ENCODE measurements around the gene VRK1.

DNA sequence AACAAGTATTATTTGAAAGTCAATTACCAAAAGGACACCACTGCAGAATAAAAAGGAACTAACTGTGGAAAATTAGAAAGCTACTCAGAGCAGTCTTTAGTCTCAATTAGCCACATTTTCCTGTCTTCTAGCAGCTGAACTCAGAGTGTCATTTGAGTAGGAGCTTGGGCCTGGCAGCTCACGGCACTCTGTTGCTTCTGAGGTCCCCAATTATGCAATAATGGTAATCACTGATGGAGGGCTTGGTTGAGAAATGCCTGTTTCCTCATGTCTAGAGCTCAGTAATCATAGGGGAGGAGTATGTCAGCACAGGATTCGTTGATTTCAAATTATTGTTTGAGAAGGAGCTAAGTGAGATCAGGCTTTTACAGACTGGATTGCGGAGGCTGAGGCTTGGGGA is 108.6 kb downstream of the VRK1 start:
- no peak for TF ChIP-seq ARNTL (CRISPR knock-in tag; IDR thresholded peaks at IDR 0.05; ENCODE audit: borderline replicate concordance, low read depth)
- TF ChIP-seq BACH2 (CRISPR knock-in tag; IDR thresholded peaks at IDR 0.05; ENCODE audit: borderline replicate concordance) = no peak
- TF ChIP-seq, protein P1, sequence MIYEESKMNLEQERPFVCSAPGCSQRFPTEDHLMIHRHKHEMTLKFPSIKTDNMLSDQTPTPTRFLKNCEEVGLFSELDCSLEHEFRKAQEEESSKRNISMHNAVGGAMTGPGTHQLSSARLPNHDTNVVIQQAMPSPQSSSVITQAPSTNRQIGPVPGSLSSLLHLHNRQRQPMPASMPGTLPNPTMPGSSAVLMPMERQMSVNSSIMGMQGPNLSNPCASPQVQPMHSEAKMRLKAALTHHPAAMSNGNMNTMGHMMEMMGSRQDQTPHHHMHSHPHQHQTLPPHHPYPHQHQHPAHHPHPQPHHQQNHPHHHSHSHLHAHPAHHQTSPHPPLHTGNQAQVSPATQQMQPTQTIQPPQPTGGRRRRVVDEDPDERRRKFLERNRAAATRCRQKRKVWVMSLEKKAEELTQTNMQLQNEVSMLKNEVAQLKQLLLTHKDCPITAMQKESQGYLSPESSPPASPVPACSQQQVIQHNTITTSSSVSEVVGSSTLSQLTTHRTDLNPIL (CRISPR knock-in tag; IDR thresholded peaks at IDR 0.05; ENCODE audit: low read depth) = no peak
- TF ChIP-seq, protein P2, sequence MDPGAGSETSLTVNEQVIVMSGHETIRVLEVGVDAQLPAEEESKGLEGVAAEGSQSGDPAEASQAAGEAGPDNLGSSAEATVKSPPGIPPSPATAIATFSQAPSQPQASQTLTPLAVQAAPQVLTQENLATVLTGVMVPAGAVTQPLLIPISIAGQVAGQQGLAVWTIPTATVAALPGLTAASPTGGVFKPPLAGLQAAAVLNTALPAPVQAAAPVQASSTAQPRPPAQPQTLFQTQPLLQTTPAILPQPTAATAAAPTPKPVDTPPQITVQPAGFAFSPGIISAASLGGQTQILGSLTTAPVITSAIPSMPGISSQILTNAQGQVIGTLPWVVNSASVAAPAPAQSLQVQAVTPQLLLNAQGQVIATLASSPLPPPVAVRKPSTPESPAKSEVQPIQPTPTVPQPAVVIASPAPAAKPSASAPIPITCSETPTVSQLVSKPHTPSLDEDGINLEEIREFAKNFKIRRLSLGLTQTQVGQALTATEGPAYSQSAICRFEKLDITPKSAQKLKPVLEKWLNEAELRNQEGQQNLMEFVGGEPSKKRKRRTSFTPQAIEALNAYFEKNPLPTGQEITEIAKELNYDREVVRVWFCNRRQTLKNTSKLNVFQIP (CRISPR knock-in tag; IDR thresholded peaks at IDR 0.05; ENCODE audit: borderline replicate concordance, low read depth) = no peak
- no peak for TF ChIP-seq ZNF565 (CRISPR knock-in tag; conservative IDR thresholded peaks at IDR 0.05; ENCODE audit: low read depth)
- no peak for TF ChIP-seq PPARA (CRISPR knock-in tag; IDR thresholded peaks at IDR 0.05; ENCODE audit: borderline replicate concordance)
- TF ChIP-seq, protein P3, sequence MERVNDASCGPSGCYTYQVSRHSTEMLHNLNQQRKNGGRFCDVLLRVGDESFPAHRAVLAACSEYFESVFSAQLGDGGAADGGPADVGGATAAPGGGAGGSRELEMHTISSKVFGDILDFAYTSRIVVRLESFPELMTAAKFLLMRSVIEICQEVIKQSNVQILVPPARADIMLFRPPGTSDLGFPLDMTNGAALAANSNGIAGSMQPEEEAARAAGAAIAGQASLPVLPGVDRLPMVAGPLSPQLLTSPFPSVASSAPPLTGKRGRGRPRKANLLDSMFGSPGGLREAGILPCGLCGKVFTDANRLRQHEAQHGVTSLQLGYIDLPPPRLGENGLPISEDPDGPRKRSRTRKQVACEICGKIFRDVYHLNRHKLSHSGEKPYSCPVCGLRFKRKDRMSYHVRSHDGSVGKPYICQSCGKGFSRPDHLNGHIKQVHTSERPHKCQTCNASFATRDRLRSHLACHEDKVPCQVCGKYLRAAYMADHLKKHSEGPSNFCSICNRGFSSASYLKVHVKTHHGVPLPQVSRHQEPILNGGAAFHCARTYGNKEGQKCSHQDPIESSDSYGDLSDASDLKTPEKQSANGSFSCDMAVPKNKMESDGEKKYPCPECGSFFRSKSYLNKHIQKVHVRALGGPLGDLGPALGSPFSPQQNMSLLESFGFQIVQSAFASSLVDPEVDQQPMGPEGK (CRISPR knock-in tag; IDR thresholded peaks at IDR 0.05; ENCODE audit: borderline replicate concordance) = no peak
- TF ChIP-seq CSDC2 (CRISPR knock-in tag; IDR thresholded peaks at IDR 0.05) = no peak
- TF ChIP-seq TCF4 (CRISPR knock-in tag; IDR thresholded peaks at IDR 0.05; ENCODE audit: borderline replicate concordance) = no peak
- TF ChIP-seq, protein P4, sequence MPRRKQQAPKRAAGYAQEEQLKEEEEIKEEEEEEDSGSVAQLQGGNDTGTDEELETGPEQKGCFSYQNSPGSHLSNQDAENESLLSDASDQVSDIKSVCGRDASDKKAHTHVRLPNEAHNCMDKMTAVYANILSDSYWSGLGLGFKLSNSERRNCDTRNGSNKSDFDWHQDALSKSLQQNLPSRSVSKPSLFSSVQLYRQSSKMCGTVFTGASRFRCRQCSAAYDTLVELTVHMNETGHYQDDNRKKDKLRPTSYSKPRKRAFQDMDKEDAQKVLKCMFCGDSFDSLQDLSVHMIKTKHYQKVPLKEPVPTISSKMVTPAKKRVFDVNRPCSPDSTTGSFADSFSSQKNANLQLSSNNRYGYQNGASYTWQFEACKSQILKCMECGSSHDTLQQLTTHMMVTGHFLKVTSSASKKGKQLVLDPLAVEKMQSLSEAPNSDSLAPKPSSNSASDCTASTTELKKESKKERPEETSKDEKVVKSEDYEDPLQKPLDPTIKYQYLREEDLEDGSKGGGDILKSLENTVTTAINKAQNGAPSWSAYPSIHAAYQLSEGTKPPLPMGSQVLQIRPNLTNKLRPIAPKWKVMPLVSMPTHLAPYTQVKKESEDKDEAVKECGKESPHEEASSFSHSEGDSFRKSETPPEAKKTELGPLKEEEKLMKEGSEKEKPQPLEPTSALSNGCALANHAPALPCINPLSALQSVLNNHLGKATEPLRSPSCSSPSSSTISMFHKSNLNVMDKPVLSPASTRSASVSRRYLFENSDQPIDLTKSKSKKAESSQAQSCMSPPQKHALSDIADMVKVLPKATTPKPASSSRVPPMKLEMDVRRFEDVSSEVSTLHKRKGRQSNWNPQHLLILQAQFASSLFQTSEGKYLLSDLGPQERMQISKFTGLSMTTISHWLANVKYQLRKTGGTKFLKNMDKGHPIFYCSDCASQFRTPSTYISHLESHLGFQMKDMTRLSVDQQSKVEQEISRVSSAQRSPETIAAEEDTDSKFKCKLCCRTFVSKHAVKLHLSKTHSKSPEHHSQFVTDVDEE (CRISPR knock-in tag; IDR thresholded peaks at IDR 0.05) = no peak
- TF ChIP-seq TOX (CRISPR knock-in tag; IDR thresholded peaks at IDR 0.05; ENCODE audit: borderline replicate concordance) = no peak
- TF ChIP-seq ZFP30 (CRISPR knock-in tag; IDR thresholded peaks at IDR 0.05) = no peak

All from SK-N-SH treated with all-trans-retinoic acid at 6 μM for 48 hours (cell line).